ENCODE results near the gene EFNA5.
"Not testable (repeated sequence)": the region's sequence is repeated elsewhere in the genome, so short reads cannot be mapped to it uniquely, and the experiment has no call there.

Gene EFNA5

GRCh38 chr5:107516452-107517184, 154.1 kb downstream of the EFNA5 start:
- DNase-seq = no peak

DNA sequence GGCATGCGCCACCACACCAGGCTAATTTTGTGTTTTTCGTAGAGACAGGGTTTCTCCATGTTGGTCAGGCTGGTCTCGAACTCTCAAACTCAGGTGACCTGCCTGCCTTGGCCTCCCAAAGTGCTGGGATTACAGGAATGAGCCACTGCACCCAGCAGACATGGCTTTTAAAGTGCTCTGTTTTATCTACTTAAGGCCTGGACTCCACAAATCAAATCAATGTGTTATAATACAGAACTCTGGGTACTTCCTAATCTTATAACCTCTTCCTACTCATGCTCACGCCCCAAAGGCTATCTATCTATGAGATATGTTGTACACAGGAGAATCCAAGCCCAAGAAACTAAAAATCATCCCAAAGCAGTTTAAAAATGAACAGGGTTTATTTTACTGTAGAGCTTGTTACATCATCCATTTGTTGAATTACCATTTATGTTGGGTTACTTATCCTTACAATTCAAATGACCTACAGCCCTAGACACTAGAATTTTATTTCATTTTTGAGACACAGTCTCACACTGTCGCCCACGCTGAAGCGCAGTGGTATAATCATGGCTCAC, 155.1 kb downstream of the EFNA5 start:
- DNase-seq = no peak

- DNase-seq = no peak
Observed at GRCh38 chr5:107514305-107514704, 156.4 kb downstream of the EFNA5 start.

GRCh38 chr5:107513337-107514085, 157.2 kb downstream of the EFNA5 start:
- no peak for DNase-seq

DNA sequence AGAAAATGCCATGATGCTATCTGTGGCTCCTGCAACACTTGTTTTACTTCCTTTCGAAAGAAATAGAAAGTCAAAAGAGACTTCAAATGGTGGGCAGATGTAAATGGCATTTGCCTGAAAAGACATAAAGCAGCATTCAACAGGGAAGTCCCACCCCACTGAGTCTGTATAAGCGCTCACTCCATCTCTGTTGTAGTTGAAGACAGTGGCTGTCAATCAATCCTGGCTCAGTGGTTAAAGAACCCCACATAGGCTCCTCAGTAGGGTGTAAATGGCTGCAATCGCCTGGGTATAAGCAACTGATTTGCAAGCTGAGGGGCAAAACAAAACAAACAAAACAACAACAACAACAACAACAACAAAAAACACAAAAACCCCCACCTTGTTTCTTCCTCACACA, 158.7 kb downstream of the EFNA5 start:
- no peak for DNase-seq

- no peak for DNase-seq
Observed at GRCh38 chr5:107510125-107510524, 160.6 kb downstream of the EFNA5 start.

DNA sequence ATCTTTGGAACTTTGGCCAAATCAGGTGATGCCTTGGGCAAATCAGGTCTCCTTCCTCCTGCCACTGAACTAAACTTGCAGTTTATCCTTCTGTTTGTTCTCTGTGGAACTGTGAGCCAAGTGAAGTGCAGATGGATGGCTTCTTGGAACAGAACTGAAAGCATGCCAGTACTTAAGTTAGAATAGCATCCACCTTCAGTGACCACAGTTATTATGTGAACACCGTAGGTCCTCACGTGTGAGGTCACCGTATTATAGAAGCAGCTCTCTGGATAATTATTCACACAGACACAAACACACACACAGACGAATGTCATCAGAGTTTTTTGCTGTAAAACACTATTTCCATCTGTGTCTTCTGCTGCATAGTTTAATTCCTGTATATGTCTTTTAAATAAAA, 162.6 kb downstream of the EFNA5 start:
- no peak for DNase-seq

DNA sequence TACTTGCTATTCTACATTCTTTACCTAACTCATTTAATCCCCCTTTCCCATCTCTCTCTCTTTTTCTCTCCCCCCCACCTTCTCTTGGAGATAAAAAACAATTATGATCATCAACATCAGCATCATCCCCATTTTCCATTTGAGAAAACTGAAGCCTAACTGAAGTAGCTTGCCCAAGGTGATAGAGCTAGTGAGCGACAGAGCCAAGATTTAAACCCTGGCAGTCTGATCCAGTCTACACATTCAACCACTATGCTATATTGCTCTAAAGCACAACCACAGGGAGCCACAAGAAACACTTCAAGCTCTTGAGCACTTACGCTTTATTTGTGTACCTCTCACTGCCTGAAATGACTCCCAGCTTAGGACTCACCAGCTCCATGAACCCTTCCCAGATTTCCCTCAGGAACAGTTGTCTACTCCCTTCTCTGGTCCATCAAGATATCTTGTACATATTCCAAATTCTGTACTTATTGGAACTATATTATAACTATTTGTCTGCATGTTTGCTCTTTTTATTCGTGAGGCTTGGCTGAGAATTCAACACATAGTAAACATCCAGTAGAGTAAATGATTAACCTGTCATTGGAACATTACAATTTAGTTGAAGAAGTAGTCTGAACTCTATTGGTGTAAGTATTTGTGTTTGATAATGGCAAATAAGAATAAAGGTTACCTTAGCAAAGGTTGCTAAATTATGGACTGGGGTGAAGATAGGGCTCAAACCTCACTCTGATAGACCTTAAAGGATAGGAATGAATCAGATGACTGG, 164.8 kb downstream of the EFNA5 start:
- DNase-seq = no peak

DNA sequence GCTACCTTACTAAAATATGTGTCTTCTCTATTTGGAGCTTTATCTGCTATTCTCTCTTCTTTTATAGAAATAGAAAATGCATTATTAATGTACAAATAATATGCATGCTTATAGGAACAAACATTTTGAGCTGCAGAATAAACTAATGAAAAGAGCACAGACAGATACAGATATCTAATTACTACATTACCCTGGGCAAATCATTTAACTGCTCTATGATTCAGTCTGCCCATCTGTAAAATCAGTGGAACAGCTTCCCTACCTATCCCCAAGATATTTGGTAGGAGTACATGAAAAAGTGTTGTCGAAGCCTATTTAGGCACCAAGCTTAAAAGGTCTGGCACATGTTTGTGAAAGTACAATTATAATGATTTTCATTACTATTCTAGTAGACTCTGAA, 166.3 kb downstream of the EFNA5 start:
- DNase-seq = no peak

GRCh38 chr5:107502676-107503060, 168.1 kb downstream of the EFNA5 start:
- DNase-seq = no peak

GRCh38 chr5:107501965-107502675, 168.6 kb downstream of the EFNA5 start:
- DNase-seq = no peak

DNA sequence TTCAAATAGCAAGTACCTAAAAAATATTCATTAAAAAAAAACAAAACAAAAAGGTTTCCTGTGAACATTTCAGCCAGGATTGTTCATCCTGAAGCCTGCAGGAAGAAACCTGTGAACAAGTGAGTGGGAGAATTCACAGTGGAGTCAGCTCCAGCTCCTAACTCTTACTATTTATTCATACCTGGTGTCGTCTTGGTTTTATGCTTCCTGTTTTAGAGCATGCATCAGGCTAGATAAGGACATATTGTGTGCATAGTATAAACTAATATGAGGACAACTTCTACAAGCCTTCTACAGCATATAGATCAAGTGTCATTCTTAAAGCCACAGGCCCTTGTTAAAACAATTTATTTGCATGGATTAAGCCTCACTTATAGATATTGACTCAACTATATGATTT, 169.9 kb downstream of the EFNA5 start:
- no peak for DNase-seq

DNA sequence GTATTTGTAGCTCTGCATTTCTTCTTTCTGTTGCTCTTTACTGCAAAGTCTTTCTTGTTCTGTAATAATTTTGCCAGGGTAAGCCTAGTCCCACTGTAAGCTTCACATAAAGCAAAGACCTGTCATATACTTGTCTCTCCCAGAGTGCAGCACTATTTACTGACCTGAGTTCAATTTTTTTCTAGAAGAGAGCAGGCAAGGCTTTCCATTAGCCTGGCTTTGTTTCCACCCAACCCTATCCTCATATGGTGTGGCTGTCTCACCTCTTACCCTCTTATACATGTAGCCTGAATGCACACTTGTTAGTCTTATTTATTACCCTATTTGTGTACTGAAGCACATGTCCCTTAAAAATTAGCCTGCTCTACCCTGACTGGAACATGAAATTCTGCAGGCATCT, 170.4 kb downstream of the EFNA5 start:
- DNase-seq = no peak

GRCh38 chr5:107499776-107500175, 171.0 kb downstream of the EFNA5 start:
- DNase-seq = no peak

GRCh38 chr5:107499237-107499636, 171.5 kb downstream of the EFNA5 start:
- DNase-seq = no peak

- DNase-seq = no peak
Observed at GRCh38 chr5:107496466-107496865, 174.3 kb downstream of the EFNA5 start.

GRCh38 chr5:107494129-107494528, 176.6 kb downstream of the EFNA5 start:
- not testable (repeated sequence) for DNase-seq

GRCh38 chr5:107487056-107487542, 183.6 kb downstream of the EFNA5 start:
- no peak for DNase-seq

DNA sequence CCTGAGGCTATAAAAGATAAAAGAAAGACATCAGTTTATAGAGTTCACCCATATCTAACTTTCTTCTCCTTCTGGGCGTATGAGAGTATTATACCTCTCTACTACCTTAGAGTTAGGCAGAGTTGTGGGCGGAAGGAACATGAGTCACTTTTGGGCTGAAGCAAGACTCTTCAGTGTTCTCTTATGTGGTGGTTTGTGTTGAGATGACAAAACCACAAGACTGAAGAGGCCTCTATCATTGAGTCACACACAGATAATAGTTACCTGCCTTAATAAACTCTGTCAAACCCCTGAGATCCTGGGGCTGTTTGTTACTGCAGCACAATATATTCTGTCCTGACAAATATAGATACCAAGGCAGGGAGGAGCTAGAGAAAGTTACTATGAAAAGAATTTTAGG, 184.2 kb downstream of the EFNA5 start:
- DNase-seq = no peak

- DNase-seq = no peak
Observed at GRCh38 chr5:107485184-107485583, 185.6 kb downstream of the EFNA5 start.

DNA sequence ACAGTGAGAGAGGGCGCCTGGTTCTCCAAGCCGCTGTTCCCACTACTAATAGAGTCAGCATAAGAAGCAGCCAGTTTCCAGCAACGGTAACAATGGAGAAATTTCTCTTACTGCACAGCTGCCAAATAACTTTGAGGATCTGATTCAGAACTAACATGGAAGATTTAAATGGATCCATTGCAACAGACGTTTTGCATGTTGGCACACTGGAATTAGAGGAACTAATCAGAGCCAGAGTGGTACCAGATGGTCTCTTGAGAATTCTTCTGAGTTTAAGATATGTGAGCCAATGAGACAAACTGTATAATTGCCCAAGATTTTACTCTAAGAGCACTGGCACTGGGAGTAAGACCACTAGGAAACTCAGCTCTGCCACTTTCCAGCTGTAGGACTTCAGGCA, 186.5 kb downstream of the EFNA5 start:
- no peak for DNase-seq

DNA sequence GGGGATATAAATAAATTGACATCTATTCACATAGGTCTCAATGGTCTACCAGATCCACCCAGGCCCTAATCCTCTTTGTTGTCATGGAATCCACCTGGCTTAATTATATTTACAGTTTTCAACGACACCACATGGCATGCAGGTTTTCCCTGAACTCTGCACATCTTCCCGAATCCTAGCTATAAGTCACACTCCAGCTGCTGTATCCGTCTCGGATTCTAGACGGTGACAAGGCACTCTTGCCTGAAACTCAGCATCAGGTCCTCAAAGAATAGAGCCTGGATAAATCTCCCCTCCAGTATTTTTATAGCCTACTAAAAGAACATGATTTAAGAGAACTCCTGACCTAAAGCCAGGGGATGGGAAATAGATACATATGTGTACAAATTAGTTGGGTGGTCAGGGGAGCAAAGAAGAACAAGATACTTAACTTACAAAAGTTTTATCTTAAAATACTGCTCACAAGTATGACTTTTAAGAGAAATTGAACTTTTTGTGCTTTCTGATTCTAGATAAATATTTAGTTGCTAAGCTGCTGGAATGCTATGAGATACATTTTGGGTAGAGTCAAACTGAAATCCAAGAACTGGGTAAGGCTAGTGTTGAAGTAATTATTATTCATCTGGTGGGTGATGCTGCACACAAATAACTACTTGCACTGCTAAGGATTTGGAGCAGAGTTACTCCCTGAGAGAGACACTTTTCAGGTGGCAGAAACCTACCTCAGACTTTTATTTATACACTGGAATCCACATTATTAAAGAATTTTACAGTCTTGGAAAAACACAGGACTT, 187.3 kb downstream of the EFNA5 start:
- DNase-seq = no peak

Data from central memory CD4-positive, alpha-beta T cell (primary cell).